HepG2 (cell line): ENCODE data around the gene TADA2B. TPM values are rescaled to one million over a fixed set of nuclear protein-coding genes. Genes with fewer than 3 reads are reported as not detected.

Experiments used
- ATAC-seq: fragments of 200-7000 bp; cut with Tn5 transposase; 3 replicates; pipeline ENCODE4 v1.9.1; 2020; ENCODE audit warnings: mild to moderate bottlenecking, moderate library complexity
- BruUV-seq: library from RNA; stranded (reverse); fragments of 400-500 nt; replicated peaks from 2 replicates; lab custom pipeline; 2021; lab: Mats Ljungman, UMichigan
- CTCF ChIA-PET: fragments of 300-600 bp; formaldehyde crosslinking; extraction: SDS; loops from one replicate; lab custom pipeline; 2021; ENCODE audit warnings: low total read pairs, inconsistent platforms, low intra/inter-chr PET ratio; lab: Yijun Ruan, JAX
- POLR2A ChIA-PET: fragments of 350-600 bp; sonication (Branson Sonifier 250); formaldehyde crosslinking; loops from one replicate; lab custom pipeline; 2020; ENCODE audit warnings: antibody characterized with exemption, inconsistent platforms; lab: Yijun Ruan, JAX
- DNase-seq: peaks from one replicate; pipeline ENCODE4 v3.0.0-alpha.2; 2015; ENCODE audit warnings: low spot score
- FAIRE-seq: peaks from 3 replicates; lab custom pipeline; 2011; peaks lifted over from hg19 to GRCh38; lab: Jason Lieb, UNC
- H2AFZ ChIP-seq: one replicate; pipeline ENCODE4 v1.6.1; 2011; ENCODE audit warnings: low read length, inconsistent platforms
- H3K27ac ChIP-seq: fragments of 300-600 bp; 3 replicates; pipeline ENCODE4 v1.8.0; 2011; ENCODE audit warnings: mixed run types, mild to moderate bottlenecking, mixed read lengths, low read length, inconsistent platforms; ENCODE audit not compliant: insufficient read depth; ENCODE audit errors: extremely low read length
- H3K27me3 ChIP-seq, 2 experiments: fragments of 200-600 bp in 1 of 2; 2 replicates in 1 of 2; 3 replicates in 1 of 2; pipeline versions ENCODE4 v1.6.0 to v1.8.0; 2011; ENCODE audit warnings: low read length in 2 of 2, mild to moderate bottlenecking in 2 of 2, moderate library complexity in 2 of 2, inconsistent platforms in 1 of 2; ENCODE audit not compliant: insufficient read depth in 2 of 2, control insufficient read depth in 1 of 2
- H3K36me3 ChIP-seq, 2 experiments: fragments of 200-600 bp in 1 of 2; replicated peaks in 1 of 2; 2 replicates in 1 of 2; 3 replicates in 1 of 2; pipeline versions ENCODE4 v1.5.1 to v1.8.0; 2011; ENCODE audit warnings: low read length in 2 of 2, inconsistent platforms in 1 of 2; ENCODE audit not compliant: insufficient read depth in 2 of 2, control insufficient read depth in 1 of 2
- H3K4me1 ChIP-seq: 2 replicates; pipeline ENCODE4 v1.5.1; 2012; ENCODE audit warnings: low read length, inconsistent platforms; ENCODE audit not compliant: insufficient read depth
- H3K4me2 ChIP-seq: 2 replicates; pipeline ENCODE4 v1.6.0; 2011; ENCODE audit warnings: low read depth, low read length, inconsistent platforms
- H3K4me3 ChIP-seq, 3 experiments: fragments of 200-600 bp in 1 of 3; sonication (generic), shearing (Covaris generic) in 1 of 3; replicated peaks in 1 of 3; 2 replicates each; pipeline ENCODE4 v1.5.1; 2011 to 2016; ENCODE audit warnings: low read length in 3 of 3, inconsistent platforms in 2 of 3, low read depth in 2 of 3, mild to moderate bottlenecking in 2 of 3, control low read depth in 1 of 3, mixed read lengths in 1 of 3; ENCODE audit not compliant: insufficient read depth in 1 of 3
- H3K79me2 ChIP-seq: one replicate; pipeline ENCODE4 v1.6.1; 2011; ENCODE audit warnings: low read length, inconsistent platforms; ENCODE audit not compliant: insufficient read depth
- H3K9ac ChIP-seq: 2 replicates; pipeline ENCODE4 v1.6.0; 2011; ENCODE audit warnings: mild to moderate bottlenecking, low read depth, low read length, inconsistent platforms; ENCODE audit not compliant: insufficient read depth
- H3K9me3 ChIP-seq: 2 replicates; pipeline ENCODE4 v1.5.1; 2012; ENCODE audit warnings: mild to moderate bottlenecking, low read length
- H4K20me1 ChIP-seq: 2 replicates; pipeline ENCODE4 v1.6.0; 2011; ENCODE audit warnings: inconsistent platforms, mild to moderate bottlenecking, low read length, moderate library complexity; ENCODE audit not compliant: insufficient read depth
- AGO2 ChIP-seq: fragments of 200-400 bp; formaldehyde crosslinking; optimal IDR thresholded peaks from 2 replicates; pipeline ENCODE3; 2017; ENCODE audit warnings: mild to moderate bottlenecking, low read depth, low read length, moderate library complexity
- CHD2 ChIP-seq: IDR thresholded peaks from 2 replicates; pipeline ENCODE4 v1.6.1; 2011; ENCODE audit warnings: low read depth, low read length, improper control_type of control experiment
- HBP1 ChIP-seq: IDR thresholded peaks from 2 replicates; pipeline ENCODE4 v1.6.1; 2016; ENCODE audit warnings: low read depth, control low read depth
- NR2C2 ChIP-seq: sonication (generic); formaldehyde crosslinking; IDR thresholded peaks from 2 replicates; pipeline ENCODE4 v1.4.0; 2020; ENCODE audit warnings: missing genetic modification reagents, mild to moderate bottlenecking, moderate library complexity, borderline replicate concordance
- RBM22 ChIP-seq: fragments of 200-400 bp; formaldehyde crosslinking; optimal IDR thresholded peaks from 2 replicates; pipeline ENCODE3; 2017; ENCODE audit warnings: mild to moderate bottlenecking, low read length, moderate library complexity
- SMARCE1 ChIP-seq: fragments of 450-650 bp; IDR thresholded peaks from 2 replicates; pipeline ENCODE4 v1.6.1; 2017; ENCODE audit warnings: borderline replicate concordance
- SNRNP70 ChIP-seq: fragments of 200-400 bp; formaldehyde crosslinking; IDR thresholded peaks from 2 replicates; pipeline ENCODE4 v1.6.1; 2017; ENCODE audit warnings: mild to moderate bottlenecking, low read depth, low read length, moderate library complexity
- SOX6 ChIP-seq, 2 experiments: fragments of 450-650 bp in 1 of 2; sonication (generic) in 1 of 2; formaldehyde crosslinking in 1 of 2; IDR thresholded peaks; 2 replicates each; pipeline versions ENCODE4 v1.4.0 to v1.6.1; 2017 to 2020; ENCODE audit warnings: antibody characterized with exemption in 1 of 2, mild to moderate bottlenecking in 1 of 2, missing genetic modification reagents in 1 of 2
- ZBTB42 ChIP-seq: sonication (generic); formaldehyde crosslinking; IDR thresholded peaks from 2 replicates; pipeline ENCODE4 v1.5.0; 2020; ENCODE audit warnings: mild to moderate bottlenecking, missing genetic modification reagents
- ZNF629 ChIP-seq: sonication (generic); formaldehyde crosslinking; conservative IDR thresholded peaks from 2 replicates; pipeline ENCODE4 v1.5.0; 2020; ENCODE audit warnings: missing genetic modification reagents
- ZNF883 ChIP-seq: sonication (generic); formaldehyde crosslinking; IDR thresholded peaks from 2 replicates; pipeline ENCODE4 v1.5.1; 2020; ENCODE audit warnings: mild to moderate bottlenecking, missing genetic modification reagents; ENCODE audit errors: not compliant biosample characterization
- WGBS: methylation state at CpG from one replicate; pipeline ENCODE4 v1.1.6; 2017; ENCODE audit warnings: low lambda C conversion rate; 5-methylcytosine and 5-hydroxymethylcytosine counted together
- in situ Hi-C: cut with HindIII; loops from 2 replicates; pipeline ENCODE4 v1.10.0; 2017; ENCODE audit warnings: low pct_unique_long_range_greater_than_20kb; ENCODE audit not compliant: extremely low pct_ligation_motif_present
- intact Hi-C: fragments of 100-400 bp; cut with micrococcal nuclease; formaldehyde crosslinking; loops from one replicate; pipeline ENCODE4 v1.10.0; 2022; ENCODE audit not compliant: unreplicated experiment
- polyA plus RNA-seq, 8 experiments: library from polyadenylated mRNA; depleted of rRNA in 3 of 8; stranded (reverse) in 7 of 8; unstranded in 1 of 8; fragments of >200 nt; fragmentation: Illumina TruSeq in 4 of 8; extraction: Trizol in 4 of 8; gene quantifications; 2 replicates each; pipeline versions ENCODE4 v1.2.1 to v1.2.3, GENCODE V29; 2011 to 2016; ENCODE audit warnings: low read depth in 4 of 8, missing spikeins in 1 of 8, mixed read lengths in 1 of 8; ENCODE audit not compliant: insufficient read depth in 1 of 8
- total RNA-seq, 5 experiments: library from RNA; depleted of rRNA; stranded (reverse); fragments of >200 nt; fragmentation: Illumina TruSeq; extraction: Trizol; gene quantifications; 2 replicates each; pipeline ENCODE4 v1.2.3, GENCODE V29; 2016; ENCODE audit warnings: low read depth in 1 of 5
- TF ChIP-seq, protein P1 (sequence below): sonication (generic); formaldehyde crosslinking; IDR thresholded peaks from 2 replicates; pipeline ENCODE4 v1.8.1; 2023; ENCODE audit warnings: mild to moderate bottlenecking, inconsistent platforms, moderate library complexity, missing genetic modification reagents, borderline replicate concordance
- TF ChIP-seq, protein P2 (sequence below): sonication (generic); formaldehyde crosslinking; IDR thresholded peaks from 2 replicates; pipeline ENCODE4 v1.4.0; 2020; ENCODE audit warnings: missing genetic modification reagents, borderline replicate concordance

The TADA2B gene
- total and polyA plus RNA-seq, 2 of the 13 experiments (the other 11 are each of a cell fraction or from before 2014, with no cell fraction given) = 4.6 to 8.9 TPM

- ATAC-seq (no peak), DNase-seq (no peak), FAIRE-seq (no peak)
- H3K9me3 ChIP-seq = no peaks in the 10 kb centered on the region
- H3K79me2 ChIP-seq = peaks cover 35% of the 10 kb centered on the region
- peaks cover 15 to 57% of the 10 kb centered on the region in 2 experiments for H3K36me3 ChIP-seq
- H4K20me1 ChIP-seq = peaks cover 33% of the 10 kb centered on the region
- H3K9ac ChIP-seq = no peak overlapping the region
- TF ChIP-seq ZNF883 (CRISPR knock-in tag) (no peak), RBM22 (peak; percentile 73), ZNF629 (peak; percentile 52)
- no peak overlapping the region for H3K4me3 ChIP-seq
- WGBS = 97% methylated on average over 6 of the region's 6 CpGs
- no peak overlapping the region for H2AFZ ChIP-seq
- H3K27me3 ChIP-seq = no peaks in the 10 kb centered on the region
- H3K27ac ChIP-seq = no peak overlapping the region
- no TSS peak for BruUV-seq
- ChIA-PET CTCF (no interaction called here), POLR2A (interaction anchor here (1.4 kb wide), 1 partner anchor 19 kb away, joined by 6 read pairs; the partner anchor contains the start of gene TADA2B)
- in situ Hi-C loops = no loop called here
- no peak overlapping the region for H3K4me2 ChIP-seq
- H3K4me1 ChIP-seq = peaks cover 25% of the 10 kb centered on the region
- intact Hi-C loops = no loop called here
These were observed 18.6 kb downstream of the TADA2B start for GRCh38 chr4:7061815-7062214.

DNA sequence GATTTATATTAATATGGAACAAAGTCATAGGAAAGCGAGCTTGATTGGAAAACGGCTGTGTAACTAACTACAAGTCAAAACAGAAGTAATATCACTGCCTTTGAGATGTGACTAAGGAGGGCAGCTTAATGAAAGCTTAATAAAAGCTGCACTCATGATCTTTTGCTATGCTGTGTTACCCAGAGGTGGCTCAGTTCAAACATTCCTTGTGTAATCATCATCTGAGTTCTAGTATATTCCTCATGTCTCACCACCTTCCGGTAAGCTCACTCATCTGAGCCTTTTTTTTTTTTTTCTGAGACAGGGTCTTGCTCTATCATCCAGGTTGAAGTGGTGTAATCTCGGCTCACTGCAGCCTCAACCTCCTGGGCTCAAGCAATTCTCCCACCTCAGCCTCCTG, 19.6 kb downstream of the TADA2B start:
- H3K9ac ChIP-seq = no peak overlapping the region
- no peaks in the 10 kb centered on the region for H3K9me3 ChIP-seq
- POLR2A ChIA-PET = interaction anchor here (1.4 kb wide), 1 partner anchor 20 kb away, joined by 6 read pairs; the partner anchor contains the start of gene TADA2B
- no TSS peak for BruUV-seq
- in situ Hi-C loops (no loop called here), intact Hi-C loops (no loop called here)
- 96% methylated on average over 4 of the region's 4 CpGs for WGBS
- ATAC-seq (no peak), DNase-seq (no peak), FAIRE-seq (no peak)
- no peak overlapping the region for H3K27ac ChIP-seq
- H4K20me1 ChIP-seq = peaks cover 38% of the 10 kb centered on the region
- no peak overlapping the region for H2AFZ ChIP-seq
- CTCF ChIA-PET = no interaction called here
- peaks cover 28% of the 10 kb centered on the region for H3K4me1 ChIP-seq
- H3K27me3 ChIP-seq = no peaks in the 10 kb centered on the region
- peaks cover 45% of the 10 kb centered on the region for H3K79me2 ChIP-seq
- no peak overlapping the region for H3K4me3 ChIP-seq
- peaks cover 15 to 57% of the 10 kb centered on the region in 2 experiments for H3K36me3 ChIP-seq
- no peak overlapping the region for H3K4me2 ChIP-seq
- no peak for TF ChIP-seq SMARCE1
- no peak for TF ChIP-seq SNRNP70
- no peak for TF ChIP-seq SOX6 (IDR thresholded peaks at IDR 0.05)
- TF ChIP-seq SOX6 (CRISPR knock-in tag; IDR thresholded peaks at IDR 0.05) = no peak
- TF ChIP-seq CHD2 = no peak
- TF ChIP-seq, protein P1, sequence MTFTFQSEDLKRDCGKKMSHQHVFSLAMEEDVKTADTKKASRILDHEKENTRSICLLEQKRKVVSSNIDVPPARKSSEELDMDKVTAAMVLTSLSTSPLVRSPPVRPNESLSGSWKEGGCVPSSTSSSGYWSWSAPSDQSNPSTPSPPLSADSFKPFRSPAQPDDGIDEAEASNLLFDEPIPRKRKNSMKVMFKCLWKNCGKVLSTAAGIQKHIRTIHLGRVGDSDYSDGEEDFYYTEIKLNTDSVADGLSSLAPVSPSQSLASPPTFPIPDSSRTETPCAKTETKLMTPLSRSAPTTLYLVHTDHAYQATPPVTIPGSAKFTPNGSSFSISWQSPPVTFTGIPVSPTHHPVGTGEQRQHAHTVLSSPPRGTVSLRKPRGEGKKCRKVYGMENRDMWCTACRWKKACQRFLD (CRISPR knock-in tag) = no peak
- no peak for TF ChIP-seq NR2C2 (CRISPR knock-in tag)
- no peak for TF ChIP-seq AGO2
- TF ChIP-seq HBP1 (CRISPR knock-in tag) = no peak
- no peak for TF ChIP-seq ZBTB42 (CRISPR knock-in tag)
- TF ChIP-seq, protein P2, sequence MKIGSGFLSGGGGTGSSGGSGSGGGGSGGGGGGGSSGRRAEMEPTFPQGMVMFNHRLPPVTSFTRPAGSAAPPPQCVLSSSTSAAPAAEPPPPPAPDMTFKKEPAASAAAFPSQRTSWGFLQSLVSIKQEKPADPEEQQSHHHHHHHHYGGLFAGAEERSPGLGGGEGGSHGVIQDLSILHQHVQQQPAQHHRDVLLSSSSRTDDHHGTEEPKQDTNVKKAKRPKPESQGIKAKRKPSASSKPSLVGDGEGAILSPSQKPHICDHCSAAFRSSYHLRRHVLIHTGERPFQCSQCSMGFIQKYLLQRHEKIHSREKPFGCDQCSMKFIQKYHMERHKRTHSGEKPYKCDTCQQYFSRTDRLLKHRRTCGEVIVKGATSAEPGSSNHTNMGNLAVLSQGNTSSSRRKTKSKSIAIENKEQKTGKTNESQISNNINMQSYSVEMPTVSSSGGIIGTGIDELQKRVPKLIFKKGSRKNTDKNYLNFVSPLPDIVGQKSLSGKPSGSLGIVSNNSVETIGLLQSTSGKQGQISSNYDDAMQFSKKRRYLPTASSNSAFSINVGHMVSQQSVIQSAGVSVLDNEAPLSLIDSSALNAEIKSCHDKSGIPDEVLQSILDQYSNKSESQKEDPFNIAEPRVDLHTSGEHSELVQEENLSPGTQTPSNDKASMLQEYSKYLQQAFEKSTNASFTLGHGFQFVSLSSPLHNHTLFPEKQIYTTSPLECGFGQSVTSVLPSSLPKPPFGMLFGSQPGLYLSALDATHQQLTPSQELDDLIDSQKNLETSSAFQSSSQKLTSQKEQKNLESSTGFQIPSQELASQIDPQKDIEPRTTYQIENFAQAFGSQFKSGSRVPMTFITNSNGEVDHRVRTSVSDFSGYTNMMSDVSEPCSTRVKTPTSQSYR = no peak
